ENCODE measurements around the gene VAPA.

The VAPA gene, protein sequence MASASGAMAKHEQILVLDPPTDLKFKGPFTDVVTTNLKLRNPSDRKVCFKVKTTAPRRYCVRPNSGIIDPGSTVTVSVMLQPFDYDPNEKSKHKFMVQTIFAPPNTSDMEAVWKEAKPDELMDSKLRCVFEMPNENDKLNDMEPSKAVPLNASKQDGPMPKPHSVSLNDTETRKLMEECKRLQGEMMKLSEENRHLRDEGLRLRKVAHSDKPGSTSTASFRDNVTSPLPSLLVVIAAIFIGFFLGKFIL

GRCh38 chr18:9913526-9914333 is at the start of gene VAPA:
VAPA (plus strand) TSS chr18:9914016; CDS start chr18:9914257, 241 bp downstream.
- DNase-seq, result peak; percentile 64

- DNase-seq, result no peak
These were observed 47.9 kb upstream of the VAPA start for GRCh38 chr18:9865764-9866490.

- no peak for DNase-seq
These were observed 47.2 kb upstream of the VAPA start for GRCh38 chr18:9866627-9867026.

DNA sequence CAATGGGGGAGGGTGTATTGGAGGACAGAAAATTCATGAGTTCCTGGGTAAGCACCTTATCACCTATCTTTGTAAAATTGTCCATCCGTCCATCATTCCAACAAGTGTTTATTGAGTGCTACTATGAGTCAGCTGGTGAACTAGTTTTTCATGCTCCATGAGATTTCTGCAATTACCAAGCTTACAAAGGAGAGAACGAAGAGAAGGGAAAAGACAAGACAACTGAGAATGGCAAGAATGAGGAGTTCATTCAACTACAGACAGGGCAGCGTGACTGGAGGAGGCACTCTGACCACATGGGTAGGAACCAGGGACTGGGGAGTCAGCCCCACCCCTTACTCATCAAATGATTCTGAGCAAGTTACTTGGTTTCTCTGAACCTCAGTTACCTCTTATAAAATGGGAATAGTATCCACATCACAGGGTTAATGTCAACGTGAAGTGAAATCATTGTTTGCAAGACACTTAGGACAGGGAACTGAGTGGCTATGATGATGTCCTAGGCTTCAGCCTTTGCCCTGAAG is 46.7 kb upstream of the VAPA start:
- no peak for DNase-seq

- DNase-seq, result no peak
These were observed 44.7 kb upstream of the VAPA start for GRCh38 chr18:9868857-9869714.

DNA sequence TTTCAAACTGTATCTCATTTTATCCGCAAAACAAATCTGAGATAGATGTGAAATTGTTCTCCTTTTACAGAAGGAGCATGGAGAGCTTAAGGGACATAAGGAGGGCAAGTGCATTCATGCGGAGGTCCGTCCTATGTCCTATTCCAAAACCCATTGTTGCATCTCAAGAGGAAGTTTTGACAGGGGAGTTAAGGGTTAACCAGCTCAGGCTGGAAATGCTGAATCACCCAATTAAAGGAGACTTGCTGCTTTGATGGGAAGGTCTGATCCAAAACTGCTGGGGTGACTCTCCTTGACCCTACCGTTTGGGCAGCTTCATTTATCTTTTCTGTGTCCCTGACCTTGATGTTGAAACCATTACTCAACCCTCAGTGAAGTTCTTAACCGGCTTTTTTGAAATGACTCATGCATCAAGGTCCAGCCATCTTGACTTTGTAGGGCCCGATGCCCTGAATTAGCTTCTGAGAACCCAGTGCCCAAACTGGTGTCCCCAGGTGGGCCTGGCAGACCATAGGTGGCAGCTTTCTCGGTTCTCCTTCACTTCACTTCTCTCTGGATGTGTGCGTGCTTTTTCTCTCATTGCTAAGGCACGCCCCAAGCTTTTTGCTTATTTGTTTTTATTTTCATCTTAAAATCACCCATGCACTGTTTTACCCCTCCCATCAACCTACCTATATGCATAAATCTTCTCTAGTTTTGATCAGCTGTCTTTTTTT is 43.9 kb upstream of the VAPA start:
- peak; percentile 47 for DNase-seq

GRCh38 chr18:9870431-9871008 is 43.3 kb upstream of the VAPA start:
- no peak for DNase-seq

- no peak for DNase-seq
These were observed 42.5 kb upstream of the VAPA start for GRCh38 chr18:9871244-9871746.

GRCh38 chr18:9872823-9873222 is 41.0 kb upstream of the VAPA start:
- no peak for DNase-seq

GRCh38 chr18:9874728-9875127 is 39.1 kb upstream of the VAPA start:
- no peak for DNase-seq

- DNase-seq, result no peak
These were observed 37.5 kb upstream of the VAPA start for GRCh38 chr18:9876212-9876866.

DNA sequence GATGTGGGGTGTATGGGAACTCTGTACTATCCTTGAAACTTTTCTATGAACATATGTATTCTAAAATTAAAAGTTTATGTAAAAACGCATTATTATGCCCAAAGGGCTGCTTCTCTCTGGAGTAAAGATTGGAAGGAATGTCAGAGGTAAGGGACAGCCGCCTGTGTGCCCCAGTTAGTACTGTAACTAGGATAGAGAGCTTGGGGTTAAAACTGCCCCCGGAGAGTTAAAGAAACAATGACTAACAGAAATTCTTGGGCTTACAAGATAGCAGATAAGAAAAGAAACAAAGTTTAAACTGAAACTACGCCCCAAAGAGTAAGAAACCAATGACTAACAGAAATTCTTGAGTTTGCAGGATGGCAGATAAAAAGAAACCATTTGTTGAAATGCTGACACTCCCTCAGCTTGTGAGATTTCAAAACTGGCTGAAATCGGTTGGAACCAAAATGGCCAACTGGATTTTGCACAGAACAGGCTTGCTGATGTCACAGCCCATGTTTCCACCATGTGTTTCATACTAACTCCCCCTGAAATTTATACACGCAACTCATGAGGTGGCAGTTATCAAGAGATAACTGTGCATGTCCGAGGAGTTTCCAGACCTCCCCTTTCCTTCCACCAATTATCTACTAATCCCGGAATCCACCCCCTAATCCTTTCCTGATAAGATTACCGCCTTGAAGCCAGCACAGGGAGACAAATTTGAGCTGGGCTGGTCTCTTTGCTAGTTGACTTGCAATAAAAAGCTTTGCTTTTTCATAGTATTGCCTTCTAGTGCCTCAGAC is 36.8 kb upstream of the VAPA start:
- DNase-seq, result no peak

GRCh38 chr18:9877655-9878014 is 36.2 kb upstream of the VAPA start:
- no peak for DNase-seq

DNA sequence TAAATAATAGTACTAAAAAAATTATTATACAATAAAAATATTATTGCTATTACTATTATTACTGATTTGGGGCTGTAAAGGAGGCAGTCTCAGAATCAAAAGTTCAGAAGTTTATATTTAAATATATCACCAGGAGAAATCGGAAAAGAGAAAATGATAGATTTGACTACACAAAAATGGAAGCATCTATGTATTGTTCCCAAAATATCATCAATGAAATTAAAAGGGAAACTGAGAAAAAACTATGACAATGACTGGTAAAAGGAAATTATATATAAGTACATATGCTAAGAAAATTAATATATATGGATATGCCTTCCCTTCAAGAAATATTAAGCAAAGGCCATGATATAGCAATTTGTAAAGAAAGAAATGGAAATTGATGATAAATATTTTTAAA is 35.7 kb upstream of the VAPA start:
- DNase-seq, result no peak

GRCh38 chr18:9878783-9879242 is 35.0 kb upstream of the VAPA start:
- DNase-seq, result no peak

DNA sequence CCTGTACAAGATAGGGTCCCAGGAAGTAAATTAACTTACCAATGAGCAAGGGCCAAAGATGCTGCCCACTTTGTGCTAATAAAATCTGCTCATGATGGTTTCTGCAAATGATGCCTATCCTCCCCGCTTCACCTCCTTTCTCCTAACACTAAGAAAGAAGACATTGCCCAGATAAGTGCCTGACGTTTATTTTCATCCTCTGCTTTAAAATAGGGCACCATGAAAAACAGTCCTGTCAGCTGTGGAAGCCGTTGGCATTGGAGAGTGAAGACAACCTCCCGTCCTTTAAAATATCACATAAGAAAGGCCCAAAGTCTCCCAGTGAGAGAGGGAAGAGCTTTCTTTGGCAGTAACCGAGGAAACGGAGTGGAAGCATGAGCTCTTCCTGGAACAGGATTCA is 29.7 kb upstream of the VAPA start:
- DNase-seq, result no peak

GRCh38 chr18:9884532-9885140 is 29.2 kb upstream of the VAPA start:
- DNase-seq, result peak; percentile 5

DNA sequence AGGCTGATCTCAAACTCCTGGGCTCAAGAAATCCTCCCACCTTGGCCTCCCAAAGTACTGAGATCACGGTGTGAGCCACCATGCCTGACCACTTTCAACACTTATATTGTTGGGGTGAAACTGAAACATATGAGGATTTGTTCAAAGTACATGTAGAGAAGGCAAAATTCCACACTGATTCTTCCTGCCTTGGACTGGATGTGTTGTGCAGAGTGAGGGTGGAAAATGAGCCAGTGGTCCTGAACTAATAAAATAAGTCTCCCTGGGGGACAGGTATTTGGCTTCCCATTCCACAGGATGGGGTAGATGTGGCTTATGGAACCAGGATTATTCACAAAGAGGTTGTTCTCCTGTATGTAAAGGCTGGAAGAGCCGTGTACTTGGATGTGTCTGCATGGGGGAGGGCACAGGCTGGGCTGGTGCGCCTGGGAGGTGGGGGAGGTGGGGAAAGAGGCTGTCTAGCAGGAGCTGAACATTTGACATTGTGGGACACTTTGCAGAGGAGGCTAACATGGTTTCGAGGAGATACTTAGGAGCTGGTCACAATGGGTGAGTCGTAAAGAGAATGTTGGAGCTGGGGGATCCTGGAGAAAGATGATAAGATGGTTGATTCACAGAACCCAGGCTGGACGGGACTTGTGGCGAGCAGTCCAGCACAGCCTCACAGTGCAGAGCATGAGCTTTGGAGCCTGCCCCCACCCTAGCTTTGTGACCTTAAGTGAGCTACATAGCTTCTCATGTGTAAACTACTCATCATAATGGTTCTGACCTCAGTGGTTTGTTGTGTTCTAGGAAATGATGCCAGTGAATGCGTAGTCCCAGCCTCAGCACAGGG is 28.4 kb upstream of the VAPA start, which contains the start of gene TXNDC2:
Gene TXNDC2 (plus strand): TSS at position 804 of the 835 bp plus-strand sequence. CDS start 708 bp downstream, outside the sequence.
- no peak for DNase-seq
